Tibial nerve (tissue), 4 donors: ENCODE data around the gene SLC9A3. TPM values are rescaled to one million over a fixed set of nuclear protein-coding genes. Genes with fewer than 3 reads are reported as not detected.

Experiments used
- DNase-seq, 2 donors: peaks; one replicate each; pipeline ENCODE4 v3.0.0-alpha.2; 2019; ENCODE audit warnings: low spot score in 2 of 2
- H3K27ac ChIP-seq, 4 donors: fragments of 200-600 bp; sonication (generic) in 3 of 4; one replicate each; pipeline ENCODE4 v1.5.1; 2017 to 2019; ENCODE audit warnings: mild to moderate bottlenecking in 1 of 4
- H3K27me3 ChIP-seq, 2 donors: fragments of 200-600 bp; sonication (generic) in 1 of 2; one replicate each; pipeline versions ENCODE4 v1.5.1 to v1.6.0; 2017 to 2019
- H3K36me3 ChIP-seq, 3 donors: fragments of 200-600 bp; sonication (generic); one replicate each; pipeline ENCODE4 v1.5.1; 2018 to 2019
- H3K4me1 ChIP-seq, 4 donors: fragments of 200-600 bp; sonication (generic) in 3 of 4; one replicate each; pipeline ENCODE4 v1.5.1; 2017 to 2019
- H3K4me3 ChIP-seq, 4 donors: fragments of 200-600 bp; sonication (generic) in 3 of 4; one replicate each; pipeline ENCODE4 v1.5.1; 2017 to 2019; ENCODE audit warnings: mild to moderate bottlenecking in 1 of 4, moderate library complexity in 1 of 4
- H3K9me3 ChIP-seq, 4 donors: fragments of 200-600 bp; sonication (generic) in 3 of 4; one replicate each; pipeline ENCODE4 v1.5.1; 2017 to 2019
- CTCF ChIP-seq, 5 experiments: fragments of 200-600 bp in 3 of 5; fragments of 450-650 bp in 2 of 5; sonication (generic) in 3 of 5; IDR thresholded peaks; one replicate each; pipeline ENCODE4 v1.5.1; 2016 to 2019; ENCODE audit warnings: antibody characterized with exemption in 5 of 5, mild to moderate bottlenecking in 3 of 5, moderate library complexity in 2 of 5
- EP300 ChIP-seq, 2 donors: sonication (generic); formaldehyde crosslinking; IDR thresholded peaks; one replicate each; pipeline ENCODE4 v1.6.1; 2017; ENCODE audit warnings: antibody characterized with exemption in 2 of 2, mild to moderate bottlenecking in 1 of 2
- POLR2A ChIP-seq, 2 donors: fragments of 450-650 bp; IDR thresholded peaks; one replicate each; pipeline ENCODE4 v1.6.1; 2017; ENCODE audit warnings: antibody characterized with exemption in 2 of 2, mild to moderate bottlenecking in 2 of 2, moderate library complexity in 2 of 2
- WGBS, 2 donors: methylation state at CpG; one replicate each; pipeline ENCODE4 v1.1.5; 2018; 5-methylcytosine and 5-hydroxymethylcytosine counted together
- total RNA-seq, 4 donors: library from RNA; depleted of rRNA; stranded (reverse); fragments of >200 nt; gene quantifications; one replicate each; pipeline ENCODE4 v1.1.0, GENCODE V29; 2016

The SLC9A3 gene
- total RNA-seq, 4 donors from 2014 or later, result 11.4 to 32.7 (median 17.9) TPM

DNA sequence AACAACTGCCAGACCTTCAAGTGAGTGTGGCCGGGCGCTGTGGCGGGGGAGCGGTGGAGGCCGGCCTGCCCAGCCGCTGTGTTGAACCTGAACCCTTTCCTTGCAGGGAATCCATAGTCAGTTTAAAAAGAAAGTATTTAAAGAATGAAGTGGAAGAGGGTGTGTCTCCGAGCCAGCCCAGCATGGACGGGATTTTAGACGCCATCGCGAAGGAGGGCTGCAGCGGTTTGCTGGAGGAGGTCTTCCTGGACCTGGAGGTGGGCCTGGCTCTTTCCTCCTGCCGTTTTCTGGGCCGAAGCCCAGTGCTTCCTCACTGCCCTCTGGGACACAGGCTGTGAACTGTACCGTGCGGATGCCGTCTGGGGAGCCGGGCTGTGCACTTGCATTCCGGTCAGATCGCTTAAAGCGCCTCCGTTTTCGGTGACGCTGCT is 62.2 kb downstream of the SLC9A3 start:
- H3K27ac ChIP-seq, result no peak overlapping the region

DNA sequence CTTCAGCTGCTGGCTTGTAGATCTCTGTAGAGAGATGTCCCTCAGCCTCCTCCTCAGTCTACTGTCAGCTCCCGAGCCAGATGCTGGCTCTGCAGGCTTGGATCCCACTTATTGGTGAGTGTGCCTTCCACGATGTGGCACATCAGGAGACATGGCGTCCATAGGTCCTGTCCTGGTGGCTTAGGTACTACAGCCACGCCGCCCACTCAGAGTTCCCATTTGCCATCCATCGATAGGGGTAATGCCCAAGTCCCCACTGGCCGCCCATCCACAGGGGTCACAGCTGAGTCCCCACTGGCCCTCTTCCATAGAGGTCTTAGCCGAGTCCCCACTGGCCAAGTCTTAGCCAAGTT is 64.0 kb downstream of the SLC9A3 start:
- Histone ChIP-seq H3K27me3 (no peaks in the 10 kb centered on the region), H3K4me1 (no peaks in the 10 kb centered on the region), H3K36me3 (peaks cover 6 to 98% (median 21%) of the 10 kb centered on the region in 3 donors), H3K27ac (no peak overlapping the region), H3K9me3 (no peaks in the 10 kb centered on the region), H3K4me3 (no peak overlapping the region)
- no peak for DNase-seq
- TF ChIP-seq CTCF (IDR thresholded peaks at IDR 0.05) (no peak), EP300 (IDR thresholded peaks at IDR 0.05) (no peak), POLR2A (IDR thresholded peaks at IDR 0.05) (no peak)
- 86 to 96% methylated on average over 7 to 8 of the region's 8 CpGs for WGBS, 2 donors

More for the DNA sequence above, 62.2 kb downstream of the SLC9A3 start:
- no peak for TF ChIP-seq EP300 (IDR thresholded peaks at IDR 0.05)
- no peak for TF ChIP-seq CTCF (IDR thresholded peaks at IDR 0.05)
- TF ChIP-seq POLR2A (IDR thresholded peaks at IDR 0.05), result no peak
- H3K36me3 ChIP-seq, result peaks cover 2 to 98% (median 19%) of the 10 kb centered on the region in 3 donors
- no peaks in the 10 kb centered on the region for H3K9me3 ChIP-seq
- H3K4me3 ChIP-seq, result no peak overlapping the region
- H3K4me1 ChIP-seq, result no peaks in the 10 kb centered on the region
- H3K27me3 ChIP-seq, result no peaks in the 10 kb centered on the region
- no peak for DNase-seq
- WGBS, 2 donors, result 91 to 95% methylated on average over 24 of the region's 24 CpGs

GRCh38 chr5:459562-460272 is 64.5 kb downstream of the SLC9A3 start:
- WGBS, 2 donors, result 91 to 95% methylated on average over 24 of the region's 24 CpGs

DNA sequence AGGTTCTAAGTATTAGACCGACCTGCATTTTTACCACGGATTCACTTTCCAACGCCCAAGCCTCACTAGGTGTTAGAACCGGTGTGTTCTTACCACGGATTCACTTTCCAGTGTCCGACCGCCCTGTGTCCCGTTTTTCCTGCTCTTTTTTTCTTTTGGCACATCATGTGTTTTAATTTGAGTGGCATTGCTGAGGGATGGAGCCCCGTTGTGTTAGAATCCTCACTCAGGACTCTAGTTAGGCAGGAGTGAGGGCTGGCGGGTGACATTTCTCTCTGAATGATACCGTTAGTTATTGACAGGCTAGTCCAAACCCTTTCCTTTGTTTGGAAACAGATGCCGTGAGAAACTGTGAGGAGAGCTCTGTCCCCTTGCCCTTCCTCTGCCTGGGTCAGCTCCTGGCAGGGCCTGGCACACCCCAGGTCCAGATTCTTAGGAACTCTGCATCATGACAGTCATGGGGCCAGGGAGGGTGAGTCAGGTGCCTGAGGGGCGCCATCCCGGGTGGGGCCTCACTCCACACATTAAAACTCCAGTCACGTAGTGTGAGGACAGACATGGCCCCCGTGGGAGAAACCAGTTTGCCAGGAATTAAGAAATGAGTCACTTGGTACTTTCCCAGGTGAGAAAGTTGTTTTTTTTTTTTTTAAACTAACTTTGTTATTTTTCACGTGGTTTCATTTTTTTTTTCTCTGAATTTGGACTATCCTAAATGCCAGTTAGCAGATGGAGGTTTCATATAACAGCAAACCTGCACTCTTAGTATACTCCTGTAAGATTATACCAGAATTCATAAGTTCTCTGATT is 65.5 kb downstream of the SLC9A3 start:
- TF ChIP-seq CTCF (IDR thresholded peaks at IDR 0.05) (no peak), EP300 (IDR thresholded peaks at IDR 0.05) (no peak), POLR2A (IDR thresholded peaks at IDR 0.05) (no peak)
- no peak overlapping the region for H3K4me3 ChIP-seq
- H3K4me1 ChIP-seq, result no peaks in the 10 kb centered on the region
- no peak overlapping the region for H3K27ac ChIP-seq
- 80 to 81% methylated on average over 17 of the region's 17 CpGs for WGBS, 2 donors
- DNase-seq, result no peak
- peaks cover 6 to 98% (median 27%) of the 10 kb centered on the region in 3 donors for H3K36me3 ChIP-seq
- no peaks in the 10 kb centered on the region for H3K9me3 ChIP-seq
- no peaks in the 10 kb centered on the region for H3K27me3 ChIP-seq

More at GRCh38 chr5:459562-460272, 64.5 kb downstream of the SLC9A3 start:
- no peak overlapping the region for H3K4me3 ChIP-seq
- H3K4me1 ChIP-seq, result no peaks in the 10 kb centered on the region
- H3K36me3 ChIP-seq, result peaks cover 6 to 98% (median 25%) of the 10 kb centered on the region in 3 donors
- H3K27ac ChIP-seq, result no peak overlapping the region
- H3K27me3 ChIP-seq, result no peaks in the 10 kb centered on the region
- DNase-seq, result no peak
- H3K9me3 ChIP-seq, result no peaks in the 10 kb centered on the region
- TF ChIP-seq EP300 (IDR thresholded peaks at IDR 0.05) (no peak), CTCF (IDR thresholded peaks at IDR 0.05) (no peak), POLR2A (IDR thresholded peaks at IDR 0.05) (no peak)
